Nephron progenitor cell (in vitro differentiated cells): Measurements from ENCODE around the gene TMEM121B.

Experiments used
- DNase-seq: peaks from one replicate; pipeline ENCODE4 v3.0.0; 2021
- H3K27ac Mint-ChIP-seq: 2 replicates; pipeline ENCODE4 v1.8.0; 2021; ENCODE audit warnings: mild to moderate bottlenecking, moderate library complexity, mixed read lengths
- H3K27me3 Mint-ChIP-seq: 2 replicates; pipeline ENCODE4 v1.8.0; 2021; ENCODE audit warnings: mild to moderate bottlenecking, low read depth, mixed read lengths; ENCODE audit not compliant: poor library complexity
- H3K36me3 Mint-ChIP-seq: 2 replicates; pipeline ENCODE4 v1.8.0; 2021; ENCODE audit warnings: low read depth, mixed read lengths
- H3K4me1 Mint-ChIP-seq: 2 replicates; pipeline ENCODE4 v1.8.0; 2021; ENCODE audit warnings: mixed read lengths
- H3K4me3 Mint-ChIP-seq: 2 replicates; pipeline ENCODE4 v1.8.0; 2021; ENCODE audit warnings: mild to moderate bottlenecking, moderate library complexity, mixed read lengths
- H3K9me3 Mint-ChIP-seq: 2 replicates; pipeline ENCODE4 v1.8.0; 2021; ENCODE audit warnings: mild to moderate bottlenecking, moderate library complexity, mixed read lengths
- TF ChIP-seq, protein P1 (sequence below): fragments of 200-600 bp; sonication (generic); IDR thresholded peaks from 2 replicates; pipeline ENCODE4 v1.5.0; 2021; ENCODE audit warnings: antibody characterized with exemption

Gene TMEM121B

DNA sequence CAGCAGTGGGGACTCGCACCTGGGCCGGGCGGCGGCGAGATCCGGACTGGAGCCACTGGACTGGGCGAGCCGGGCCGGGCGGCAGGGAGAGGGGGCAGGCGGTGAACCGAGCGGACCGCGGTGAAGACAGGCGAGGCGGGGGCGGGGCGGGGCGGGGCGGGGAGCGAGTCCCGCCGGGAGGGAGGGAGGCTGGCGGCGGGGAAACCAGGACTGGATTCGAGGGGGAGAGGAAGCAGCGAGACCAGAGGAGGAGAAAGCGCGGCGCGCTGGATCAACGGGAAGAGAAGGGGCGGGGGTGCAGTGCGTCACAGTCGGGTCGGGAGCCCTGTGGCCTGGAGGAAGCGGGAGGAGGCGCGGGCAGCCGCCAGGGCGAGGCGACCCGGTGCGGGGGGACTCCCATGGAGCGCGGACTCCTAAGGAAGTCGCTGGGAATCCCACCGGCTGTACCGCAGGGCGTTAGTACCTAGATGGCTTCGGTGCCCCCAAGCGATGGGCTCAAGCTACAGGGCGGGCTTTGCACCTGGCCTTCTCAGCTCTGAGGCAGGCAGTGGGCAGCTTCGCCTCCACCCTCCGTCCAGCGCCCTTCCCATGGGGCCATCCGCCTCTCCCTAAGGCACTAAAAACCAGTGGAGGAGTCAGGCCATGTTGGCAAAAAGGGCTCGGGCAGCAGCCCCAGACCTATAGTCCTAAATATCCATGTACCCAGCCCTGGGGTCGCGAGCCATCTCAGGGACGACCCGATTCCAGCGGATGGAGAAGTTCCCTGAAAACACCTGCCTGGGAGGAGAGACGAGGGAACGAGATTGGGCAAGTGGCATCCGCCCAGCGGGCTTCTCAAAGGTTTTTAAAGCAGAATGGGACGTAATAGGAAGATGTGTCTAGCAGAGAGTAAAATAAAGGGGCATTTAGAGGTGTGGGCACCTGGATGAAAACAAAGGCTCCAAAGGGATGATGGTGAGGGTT is at the start of gene TMEM121B:
TMEM121B (minus strand) TSS at position 128 of the 963 bp plus-strand sequence. CDS start 233 bp downstream, outside the sequence.
- Mint-ChIP-seq H3K4me3 (peak within 1 kb of the TSS; percentile 86), H3K27ac (no peak within 1 kb of the TSS), H3K9me3 (no peaks in the 10 kb centered on the region), H3K4me1 (peaks cover 12% of the 10 kb centered on the region), H3K36me3 (no peaks in the 10 kb centered on the region), H3K27me3 (peaks cover 44% of the 10 kb centered on the region)
- TF ChIP-seq, protein P1, sequence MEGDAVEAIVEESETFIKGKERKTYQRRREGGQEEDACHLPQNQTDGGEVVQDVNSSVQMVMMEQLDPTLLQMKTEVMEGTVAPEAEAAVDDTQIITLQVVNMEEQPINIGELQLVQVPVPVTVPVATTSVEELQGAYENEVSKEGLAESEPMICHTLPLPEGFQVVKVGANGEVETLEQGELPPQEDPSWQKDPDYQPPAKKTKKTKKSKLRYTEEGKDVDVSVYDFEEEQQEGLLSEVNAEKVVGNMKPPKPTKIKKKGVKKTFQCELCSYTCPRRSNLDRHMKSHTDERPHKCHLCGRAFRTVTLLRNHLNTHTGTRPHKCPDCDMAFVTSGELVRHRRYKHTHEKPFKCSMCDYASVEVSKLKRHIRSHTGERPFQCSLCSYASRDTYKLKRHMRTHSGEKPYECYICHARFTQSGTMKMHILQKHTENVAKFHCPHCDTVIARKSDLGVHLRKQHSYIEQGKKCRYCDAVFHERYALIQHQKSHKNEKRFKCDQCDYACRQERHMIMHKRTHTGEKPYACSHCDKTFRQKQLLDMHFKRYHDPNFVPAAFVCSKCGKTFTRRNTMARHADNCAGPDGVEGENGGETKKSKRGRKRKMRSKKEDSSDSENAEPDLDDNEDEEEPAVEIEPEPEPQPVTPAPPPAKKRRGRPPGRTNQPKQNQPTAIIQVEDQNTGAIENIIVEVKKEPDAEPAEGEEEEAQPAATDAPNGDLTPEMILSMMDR = no peak
- peak; percentile 83 for DNase-seq

DNA sequence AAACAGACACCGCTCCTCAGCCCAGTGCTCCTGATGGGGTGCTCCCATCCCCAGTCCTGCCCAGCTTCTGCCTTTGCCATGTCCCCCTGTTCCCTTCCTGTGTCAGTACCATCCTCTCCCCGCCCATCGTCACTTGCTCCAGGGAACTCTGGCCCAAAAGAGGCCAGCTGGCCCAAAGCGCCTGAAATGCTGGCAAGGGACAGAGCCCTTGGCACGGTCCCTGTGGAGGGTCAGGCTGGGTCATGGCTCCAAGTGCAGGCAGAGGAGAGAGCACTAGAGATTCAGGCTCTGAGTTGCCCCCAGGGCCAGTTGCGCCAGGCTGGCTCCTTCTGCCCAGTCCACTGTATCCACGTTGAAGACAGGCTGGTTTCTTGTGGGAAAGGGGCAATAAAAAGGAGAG is 46.3 kb upstream of the TMEM121B start:
- H3K4me1 Mint-ChIP-seq = peaks cover 8% of the 10 kb centered on the region
- DNase-seq = no peak
- H3K9me3 Mint-ChIP-seq = no peaks in the 10 kb centered on the region
- TF ChIP-seq, protein P1 = no peak
- H3K27ac Mint-ChIP-seq = no peak overlapping the region
- H3K36me3 Mint-ChIP-seq = no peaks in the 10 kb centered on the region
- peaks cover 9% of the 10 kb centered on the region for H3K27me3 Mint-ChIP-seq
- H3K4me3 Mint-ChIP-seq = no peak overlapping the region

DNA sequence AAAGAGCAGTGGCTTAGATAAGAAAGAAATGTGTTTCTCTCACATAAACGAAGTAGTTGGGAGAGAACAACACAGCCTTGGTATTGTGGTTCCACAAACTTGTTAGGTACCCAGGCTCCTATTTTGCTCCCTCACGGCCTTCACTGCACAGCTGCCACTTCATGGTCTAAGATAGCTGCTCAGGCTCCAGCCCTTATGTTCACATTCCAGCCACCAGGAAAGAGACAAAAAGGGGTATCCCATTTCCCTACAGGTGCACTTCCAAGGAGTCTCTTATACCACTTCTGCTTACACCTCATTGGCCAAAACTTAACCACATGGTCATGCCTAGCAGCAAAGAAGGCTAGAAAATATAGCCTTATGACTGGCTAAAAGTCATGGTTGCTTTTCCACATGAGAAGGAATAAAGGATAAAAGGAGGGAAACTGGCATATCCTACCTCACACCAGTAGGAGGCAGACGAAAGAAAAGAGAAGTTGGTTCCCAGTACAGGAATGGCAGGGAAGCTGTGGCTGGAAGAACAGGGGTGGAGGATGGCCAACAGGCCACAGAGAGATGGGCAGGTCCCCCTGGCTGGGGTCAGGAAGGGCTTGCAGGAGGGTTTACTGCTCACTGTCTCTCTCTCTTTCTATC is 43.3 kb upstream of the TMEM121B start:
- peaks cover 6% of the 10 kb centered on the region for H3K4me1 Mint-ChIP-seq
- no peaks in the 10 kb centered on the region for H3K36me3 Mint-ChIP-seq
- peaks cover 8% of the 10 kb centered on the region for H3K27me3 Mint-ChIP-seq
- no peak for DNase-seq
- H3K4me3 Mint-ChIP-seq = no peak overlapping the region
- no peaks in the 10 kb centered on the region for H3K9me3 Mint-ChIP-seq
- no peak overlapping the region for H3K27ac Mint-ChIP-seq
- TF ChIP-seq, protein P1 = peak; percentile 21

DNA sequence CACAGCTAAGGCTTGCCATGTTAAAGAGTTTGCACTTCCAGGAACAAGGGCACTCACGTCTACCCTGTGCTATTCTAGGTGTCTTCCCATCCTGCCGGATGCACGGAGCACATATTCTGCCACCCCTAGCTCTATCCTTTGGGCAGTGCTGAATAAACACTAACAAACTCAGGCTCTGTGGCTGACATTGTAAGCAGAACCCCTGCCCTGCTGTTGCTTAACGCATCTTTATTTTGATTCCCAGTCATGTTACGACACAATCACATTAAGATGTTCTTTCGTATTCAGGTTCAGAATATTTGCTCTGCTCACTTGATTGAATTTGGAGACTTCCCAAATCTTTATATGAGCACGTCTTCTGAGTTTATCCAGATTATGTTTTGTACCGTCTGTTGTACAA is 41.6 kb upstream of the TMEM121B start:
- TF ChIP-seq, protein P1 = no peak
- peaks cover 6% of the 10 kb centered on the region for H3K27me3 Mint-ChIP-seq
- H3K27ac Mint-ChIP-seq = no peak overlapping the region
- no peaks in the 10 kb centered on the region for H3K9me3 Mint-ChIP-seq
- H3K36me3 Mint-ChIP-seq = no peaks in the 10 kb centered on the region
- DNase-seq = no peak
- peaks cover 14% of the 10 kb centered on the region for H3K4me1 Mint-ChIP-seq
- H3K4me3 Mint-ChIP-seq = no peak overlapping the region

DNA sequence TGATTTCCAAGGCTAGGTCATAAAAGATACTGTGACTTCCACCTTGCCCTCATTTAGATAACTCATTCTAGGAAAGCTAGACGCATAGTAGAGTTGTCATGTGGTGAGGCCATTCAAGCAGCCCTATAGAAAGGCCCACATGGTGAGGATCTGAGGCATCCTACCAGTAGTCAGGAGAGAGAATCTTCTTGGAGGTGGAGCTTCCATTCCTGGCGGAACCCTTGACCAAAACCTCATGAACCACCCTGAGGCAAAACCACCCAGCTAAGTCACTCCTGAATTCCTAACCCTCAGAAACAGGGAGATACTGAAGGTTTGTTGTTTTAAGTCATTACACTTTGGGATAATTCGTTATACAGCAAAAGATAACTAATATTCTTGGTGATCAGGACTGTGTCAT is 40.8 kb upstream of the TMEM121B start:
- Mint-ChIP-seq H3K36me3 (no peaks in the 10 kb centered on the region), H3K27me3 (peaks cover 5% of the 10 kb centered on the region), H3K27ac (no peak overlapping the region), H3K9me3 (no peaks in the 10 kb centered on the region), H3K4me3 (no peak overlapping the region), H3K4me1 (peaks cover 15% of the 10 kb centered on the region)
- no peak for DNase-seq
- TF ChIP-seq, protein P1 = no peak
